Measurements from ENCODE around the gene CDK18. TPM values are rescaled to one million over a fixed set of nuclear protein-coding genes. Genes with fewer than 3 reads are reported as not detected.

The CDK18 gene
- 0.89 and 6.1 TPM in 2 replicates for total RNA-seq

DNA sequence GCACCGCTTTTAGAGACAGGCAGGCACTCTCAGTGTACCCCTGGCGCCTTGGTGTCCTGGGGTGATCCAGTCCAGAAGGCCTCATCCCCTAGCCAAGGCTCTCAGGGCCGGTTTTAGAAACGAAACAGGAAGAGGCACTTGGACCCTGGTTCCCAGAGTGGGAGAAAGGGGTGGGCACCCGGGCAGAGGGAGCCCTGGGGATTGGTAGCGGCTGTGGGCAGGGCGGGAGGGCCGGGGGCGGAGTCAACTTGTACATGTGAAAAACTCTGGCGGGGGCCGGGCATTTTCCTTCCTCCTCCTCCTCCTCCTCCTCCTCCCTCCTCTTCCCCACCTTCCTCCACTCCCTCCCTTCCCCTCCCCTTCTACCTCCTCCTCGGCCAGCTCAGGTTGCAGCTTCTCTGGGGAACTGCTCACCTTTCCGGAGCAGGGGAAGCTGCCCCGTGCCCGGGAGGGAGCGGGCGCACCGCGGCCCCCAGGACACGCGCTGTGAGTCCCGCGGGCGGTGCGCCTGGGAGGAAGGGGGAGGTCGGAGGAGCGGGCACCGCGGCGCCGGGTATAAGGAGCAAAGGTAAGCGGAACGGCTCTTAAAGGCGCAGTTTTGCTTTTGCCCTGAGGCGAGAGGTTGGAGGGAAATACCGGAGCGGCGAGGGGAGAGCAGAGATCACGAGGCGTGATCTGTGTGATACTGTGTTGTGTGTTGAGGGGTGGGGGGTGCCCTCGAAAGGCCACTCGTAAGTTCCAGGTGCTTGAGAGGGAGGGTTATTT lies at the start of gene CDK18:
Gene CDK18 (plus strand): TSS at position 359 of the 765 bp plus-strand sequence. CDS start 18,499 bp downstream, outside the sequence.

DNA sequence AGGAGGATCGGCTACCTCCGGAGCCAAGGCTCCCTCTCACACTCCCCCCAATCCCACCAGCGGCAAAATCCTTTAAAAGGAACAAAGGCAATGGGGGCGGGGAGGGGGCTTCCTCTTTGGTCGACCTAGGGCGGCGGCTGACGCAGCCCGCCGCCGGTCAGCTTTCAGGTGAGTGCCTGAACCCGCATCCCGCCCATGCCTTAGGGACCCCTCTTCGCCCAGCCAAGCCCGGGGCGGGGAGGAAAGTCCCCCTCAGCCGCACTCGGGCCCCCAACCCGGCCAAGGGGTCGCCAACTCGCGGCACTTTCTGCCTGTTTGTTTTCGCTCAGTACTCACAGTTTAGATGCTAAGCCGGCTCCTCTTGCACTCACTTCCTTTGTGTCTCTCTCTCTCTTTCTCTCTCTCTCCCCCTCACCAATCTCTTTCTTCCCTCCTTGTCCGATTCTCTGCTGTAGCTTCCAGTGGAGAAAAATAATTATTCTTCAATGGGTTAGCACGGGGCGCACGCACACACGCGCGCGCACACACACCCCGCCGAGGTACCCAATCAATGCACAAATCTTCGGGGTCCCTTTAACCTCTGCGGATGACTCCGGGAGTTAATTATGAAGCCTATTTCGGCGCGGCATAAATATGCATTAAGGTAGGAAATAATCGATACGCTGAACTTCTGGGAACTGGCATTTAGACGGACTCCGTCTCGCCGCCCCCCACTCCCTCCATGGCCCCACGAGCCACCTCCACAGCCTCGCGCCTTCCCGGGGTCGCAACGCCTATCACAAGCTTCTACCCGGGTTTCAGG lies 48.7 kb upstream of the CDK18 start, which contains the start of gene BLACAT1:
Gene BLACAT1 (minus strand): TSS at position 465 of the 802 bp plus-strand sequence.

Other genes with a start within 250 kb of the CDK18 start
- gene NUAK2, start 182.9 kb upstream of the CDK18 start, total RNA-seq, result 6.4 and 6.8 TPM in 2 replicates
- not detected in 2 replicates for gene KLHDC8A, start 147.7 kb upstream of the CDK18 start, total RNA-seq
- not detected in 2 replicates for gene LEMD1, start 82.6 kb upstream of the CDK18 start, total RNA-seq
- gene BLACAT1, start 48.6 kb upstream of the CDK18 start, total RNA-seq, result not detected in 2 replicates
- 10.7 and 17.5 TPM in 2 replicates for gene ELK4, start 127.3 kb downstream of the CDK18 start, total RNA-seq
- 3.3 and 4.8 TPM in 2 replicates for gene SLC45A3, start 175.8 kb downstream of the CDK18 start, total RNA-seq
- gene NUCKS1, start 245.5 kb downstream of the CDK18 start, total RNA-seq, result 85.2 and 103 TPM in 2 replicates

Data from smooth muscle cell of the umbilical artery (primary cell).